H9 (cell line): ENCODE data around the gene SRP68. TPM values are rescaled to one million over a fixed set of nuclear protein-coding genes. Genes with fewer than 3 reads are reported as not detected.
A peak's percentile ranks its signal among the peaks of the same experiment; 100 is the strongest.

Experiments
- DNase-seq: peaks from one replicate; pipeline ENCODE4 v3.0.0-alpha.2; 2017
- H2AFZ ChIP-seq: one replicate; pipeline ENCODE4 v1.6.1; 2013; ENCODE audit warnings: mild to moderate bottlenecking, low read length, control low read depth, moderate library complexity
- H2AK5ac ChIP-seq: 2 replicates; pipeline ENCODE4 v1.6.1; 2013; ENCODE audit warnings: low read length, control low read depth, mixed read lengths; ENCODE audit not compliant: insufficient read length
- H2BK120ac ChIP-seq: one replicate; pipeline ENCODE4 v1.6.1; 2013; ENCODE audit warnings: low read depth, mild to moderate bottlenecking, low read length, control low read depth, inconsistent platforms; ENCODE audit not compliant: poor library complexity, severe bottlenecking
- H2BK12ac ChIP-seq: 2 replicates; pipeline ENCODE4 v1.6.1; 2013; ENCODE audit warnings: low read length, control low read depth, mixed read lengths, low read depth; ENCODE audit not compliant: insufficient read length
- H2BK15ac ChIP-seq: 2 replicates; pipeline ENCODE4 v1.6.1; 2013; ENCODE audit warnings: low read depth, low read length, control low read depth
- H2BK20ac ChIP-seq: one replicate; pipeline ENCODE4 v1.6.1; 2013; ENCODE audit warnings: low read depth, mild to moderate bottlenecking, low read length, control low read depth, inconsistent platforms; ENCODE audit not compliant: poor library complexity, severe bottlenecking
- H2BK5ac ChIP-seq: 2 replicates; pipeline ENCODE4 v1.6.1; 2013; ENCODE audit warnings: low read length, control low read depth, mixed read lengths; ENCODE audit not compliant: insufficient read length
- H3K14ac ChIP-seq: 2 replicates; pipeline ENCODE4 v1.6.1; 2013; ENCODE audit warnings: low read length, control low read depth; ENCODE audit not compliant: insufficient read depth
- H3K18ac ChIP-seq: 2 replicates; pipeline ENCODE4 v1.6.1; 2013; ENCODE audit warnings: low read depth, mild to moderate bottlenecking, mixed read lengths, low read length, control low read depth; ENCODE audit not compliant: insufficient read length
- H3K23ac ChIP-seq: 2 replicates; pipeline ENCODE4 v1.6.1; 2013; ENCODE audit warnings: low read length, control low read depth, mixed read lengths, low read depth; ENCODE audit not compliant: insufficient read length
- H3K23me2 ChIP-seq: 2 replicates; pipeline ENCODE4 v1.6.1; 2013; ENCODE audit warnings: low read depth, mild to moderate bottlenecking, mixed read lengths, low read length, control low read depth; ENCODE audit not compliant: insufficient read length, poor library complexity, severe bottlenecking
- H3K27ac ChIP-seq: 2 replicates; pipeline ENCODE4 v1.5.1; 2013; ENCODE audit warnings: low read length, control low read depth, mixed read lengths, low read depth; ENCODE audit not compliant: insufficient read length
- H3K27me3 ChIP-seq: 2 replicates; pipeline ENCODE4 v1.6.1; 2013; ENCODE audit warnings: low read length, control low read depth, inconsistent platforms; ENCODE audit not compliant: insufficient read depth
- H3K4ac ChIP-seq: 2 replicates; pipeline ENCODE4 v1.6.1; 2013; ENCODE audit warnings: low read depth, mild to moderate bottlenecking, control low read depth, inconsistent platforms, low read length, moderate library complexity
- H3K4me1 ChIP-seq: 2 replicates; pipeline ENCODE4 v1.6.1; 2013; ENCODE audit warnings: low read length, control low read depth, inconsistent platforms; ENCODE audit not compliant: insufficient read depth
- H3K4me2 ChIP-seq: 2 replicates; pipeline ENCODE4 v1.6.1; 2013; ENCODE audit warnings: low read length, control low read depth, mixed read lengths; ENCODE audit not compliant: insufficient read length, insufficient read depth
- H3K56ac ChIP-seq: 2 replicates; pipeline ENCODE4 v1.6.1; 2013; ENCODE audit warnings: low read depth, mild to moderate bottlenecking, mixed read lengths, low read length, control low read depth; ENCODE audit not compliant: insufficient read length
- H3K79me1 ChIP-seq: 2 replicates; pipeline ENCODE4 v1.6.1; 2013; ENCODE audit warnings: low read depth, mild to moderate bottlenecking, moderate library complexity, low read length, control low read depth, inconsistent platforms; ENCODE audit not compliant: insufficient read depth, poor library complexity, severe bottlenecking
- H3K79me2 ChIP-seq: 2 replicates; pipeline ENCODE4 v1.6.1; 2013; ENCODE audit warnings: low read length, control low read depth, inconsistent platforms; ENCODE audit not compliant: insufficient read depth
- H3K9ac ChIP-seq: 2 replicates; pipeline ENCODE4 v1.6.1; 2013; ENCODE audit warnings: low read length, control low read depth, mixed read lengths; ENCODE audit not compliant: insufficient read length; ENCODE audit errors: extremely low read depth
- H3K9me3 ChIP-seq: one replicate; pipeline ENCODE4 v1.6.1; 2013; ENCODE audit warnings: low read depth, low read length, inconsistent platforms; ENCODE audit not compliant: control insufficient read depth
- H3T11ph ChIP-seq: one replicate; pipeline ENCODE4 v1.6.1; 2013; ENCODE audit warnings: mild to moderate bottlenecking, low read length, control low read depth, inconsistent platforms
- H4K20me1 ChIP-seq: one replicate; pipeline ENCODE4 v1.6.1; 2013; ENCODE audit not compliant: control insufficient read depth, insufficient read length, insufficient read depth
- H4K5ac ChIP-seq: 2 replicates; pipeline ENCODE4 v1.6.1; 2013; ENCODE audit warnings: low read depth, mild to moderate bottlenecking, mixed read lengths, low read length, control low read depth; ENCODE audit not compliant: insufficient read length
- H4K8ac ChIP-seq: replicated peaks from 2 replicates; pipeline ENCODE4 v1.6.1; 2013; ENCODE audit warnings: low read length, control low read depth, mixed read lengths, low read depth; ENCODE audit not compliant: insufficient read length
- H4K91ac ChIP-seq: 2 replicates; pipeline ENCODE4 v1.6.1; 2013; ENCODE audit warnings: low read depth, mild to moderate bottlenecking, moderate library complexity, mixed read lengths, low read length, control low read depth; ENCODE audit not compliant: insufficient read length
- H3K27ac Mint-ChIP-seq, 3 experiments: 2 replicates in 2 of 3; 3 replicates in 1 of 3; pipeline ENCODE4 v1.8.0; 2020 to 2021; ENCODE audit warnings: mixed read lengths in 3 of 3, mild to moderate bottlenecking in 1 of 3, moderate library complexity in 1 of 3
- H3K27me3 Mint-ChIP-seq: 2 replicates; pipeline ENCODE4 v1.8.0; 2021; ENCODE audit warnings: low read depth, mild to moderate bottlenecking, moderate library complexity, mixed read lengths
- H3K36me3 Mint-ChIP-seq, 3 experiments: 2 replicates in 2 of 3; 3 replicates in 1 of 3; pipeline ENCODE4 v1.8.0; 2020 to 2021; ENCODE audit warnings: low read depth in 3 of 3, mixed read lengths in 3 of 3; ENCODE audit not compliant: insufficient read depth in 1 of 3
- H3K4me1 Mint-ChIP-seq, 2 experiments: 2 replicates each; pipeline ENCODE4 v1.8.0; 2020; ENCODE audit warnings: mixed read lengths in 2 of 2
- H3K4me3 Mint-ChIP-seq, 2 experiments: 2 replicates in 1 of 2; 3 replicates in 1 of 2; pipeline ENCODE4 v1.8.0; 2020 to 2021; ENCODE audit warnings: mild to moderate bottlenecking in 2 of 2, mixed read lengths in 2 of 2, moderate library complexity in 1 of 2
- H3K9me3 Mint-ChIP-seq, 2 experiments: 2 replicates in 1 of 2; 3 replicates in 1 of 2; pipeline ENCODE4 v1.8.0; 2020; ENCODE audit warnings: mild to moderate bottlenecking in 2 of 2, mixed read lengths in 2 of 2, moderate library complexity in 1 of 2
- CTCF ChIP-seq: fragments of 200-600 bp; sonication (generic); conservative IDR thresholded peaks from 3 replicates; pipeline ENCODE4 v1.8.0; 2021; ENCODE audit warnings: antibody characterized with exemption, mild to moderate bottlenecking
- WGBS: extraction: QIAGEN DNeasy Blood & Tissue Kit; methylation state at CpG from one replicate; pipeline ENCODE4 v1.1.7; 2013; ENCODE audit warnings: missing lambda C conversion rate, low lambda C conversion rate, mixed read lengths; ENCODE audit not compliant: insufficient read length; ENCODE audit errors: extremely low coverage; 5-methylcytosine and 5-hydroxymethylcytosine counted together
- total RNA-seq: library from RNA; stranded (reverse); gene quantifications from 2 replicates; pipeline ENCODE4 v1.2.1, GENCODE V29; 2021

SRP68 gene
- total RNA-seq, 1 experiment from 2014 or later, result 86.1 TPM

GRCh38 chr17:76091526-76092286 lies 19.4 kb upstream of the SRP68 start:
- no peaks in the 10 kb centered on the region for H4K20me1 ChIP-seq
- H3K36me3 Mint-ChIP-seq, result peaks cover 25 to 76% (median 75%) of the 10 kb centered on the region in 3 experiments; a peak in 6 of 7 replicates

More at GRCh38 chr17:76091526-76092286, 19.4 kb upstream of the SRP68 start:
- H3K18ac ChIP-seq, result no peak overlapping the region
- no peak overlapping the region for H2BK15ac ChIP-seq
- H3K23me2 ChIP-seq, result no peaks in the 10 kb centered on the region
- no CpG with 5 or more reads among the region's 23 CpGs for WGBS
- no peak for DNase-seq
- peak overlapping the region in 1 of 3 experiments; percentile 79; a peak in 1 of 7 replicates for H3K27ac Mint-ChIP-seq
- no peak overlapping the region for H3T11ph ChIP-seq
- no peak overlapping the region for H2AK5ac ChIP-seq
- no peak overlapping the region for H2BK120ac ChIP-seq
- H3K4me3 Mint-ChIP-seq, result no peak overlapping the region
- H3K56ac ChIP-seq, result no peak overlapping the region
- no peak overlapping the region for H2AFZ ChIP-seq
- no peak overlapping the region for H3K4me2 ChIP-seq
- no peaks in the 10 kb centered on the region for H3K9me3 Mint-ChIP-seq
- H3K79me1 ChIP-seq, result no peaks in the 10 kb centered on the region
- no peak overlapping the region for H4K8ac ChIP-seq
- H3K79me2 ChIP-seq, result no peaks in the 10 kb centered on the region
- H3K27me3 Mint-ChIP-seq, result no peaks in the 10 kb centered on the region
- no peak for TF ChIP-seq CTCF
- no peak overlapping the region for H2BK12ac ChIP-seq
- no peak overlapping the region for H3K14ac ChIP-seq
- H3K4me1 ChIP-seq, result no peaks in the 10 kb centered on the region
- H2BK5ac ChIP-seq, result no peak overlapping the region
- no peak overlapping the region for H4K91ac ChIP-seq
- H3K9me3 ChIP-seq, result no peaks in the 10 kb centered on the region
- no peak overlapping the region for H2BK20ac ChIP-seq
- H3K9ac ChIP-seq, result no peak overlapping the region
- no peak overlapping the region for H4K5ac ChIP-seq
- no peak overlapping the region for H3K27ac ChIP-seq
- no peaks in the 10 kb centered on the region for H3K27me3 ChIP-seq
- no peak overlapping the region for H3K4ac ChIP-seq
- H3K4me1 Mint-ChIP-seq, result no peaks in the 10 kb centered on the region
- no peak overlapping the region for H3K23ac ChIP-seq
